Kidney capillary endothelial cell (primary cell): ENCODE data around the gene DDX1.
"Not testable (repeated sequence)": the region's sequence is repeated elsewhere in the genome, so short reads cannot be mapped to it uniquely, and the experiment has no call there.

ENCODE experiments used
- DNase-seq: peaks from one replicate; pipeline ENCODE4 v3.0.0-alpha.2; 2018; ENCODE audit warnings: low spot score

Gene DDX1

DNA sequence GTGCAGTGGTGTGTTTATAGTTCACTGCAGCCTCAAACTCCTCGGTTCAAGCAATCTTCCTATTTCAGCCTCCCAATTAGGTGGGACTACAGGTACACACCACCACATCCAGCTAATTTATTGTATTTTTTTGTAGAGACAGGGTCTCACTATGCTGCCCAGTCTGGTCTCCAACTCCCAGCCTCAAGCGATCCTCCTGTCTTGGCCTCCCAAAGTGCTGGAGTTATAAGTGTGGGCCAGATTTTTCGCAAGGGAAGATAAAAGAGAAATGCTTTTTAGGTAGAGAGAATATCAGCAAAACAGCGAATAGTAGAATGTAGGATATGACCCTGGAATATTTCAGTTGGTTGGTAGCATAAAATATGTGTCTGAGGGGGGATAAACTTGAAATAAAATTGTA lies 4.3 kb downstream of the DDX1 start:
- DNase-seq, result no peak

DNA sequence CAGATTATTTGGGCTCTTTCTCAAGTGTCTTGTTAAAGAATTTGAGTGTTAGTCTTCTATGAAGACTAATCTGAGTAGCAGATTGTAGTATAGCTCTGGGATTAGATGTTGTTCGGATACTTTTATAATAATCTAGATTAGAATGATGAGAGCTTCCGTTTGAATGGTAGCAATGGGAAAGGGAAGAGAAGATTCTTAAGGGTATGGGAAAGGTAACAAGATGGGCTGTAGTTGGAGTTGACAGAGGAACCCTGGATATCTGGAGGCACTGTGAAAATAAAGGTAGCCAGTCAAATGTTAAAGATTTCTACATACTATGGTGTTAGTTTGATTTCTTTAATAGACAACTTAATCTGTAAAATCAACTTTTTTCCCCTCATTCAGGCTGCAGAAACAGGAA lies 4.7 kb downstream of the DDX1 start:
- DNase-seq, result no peak

DNA sequence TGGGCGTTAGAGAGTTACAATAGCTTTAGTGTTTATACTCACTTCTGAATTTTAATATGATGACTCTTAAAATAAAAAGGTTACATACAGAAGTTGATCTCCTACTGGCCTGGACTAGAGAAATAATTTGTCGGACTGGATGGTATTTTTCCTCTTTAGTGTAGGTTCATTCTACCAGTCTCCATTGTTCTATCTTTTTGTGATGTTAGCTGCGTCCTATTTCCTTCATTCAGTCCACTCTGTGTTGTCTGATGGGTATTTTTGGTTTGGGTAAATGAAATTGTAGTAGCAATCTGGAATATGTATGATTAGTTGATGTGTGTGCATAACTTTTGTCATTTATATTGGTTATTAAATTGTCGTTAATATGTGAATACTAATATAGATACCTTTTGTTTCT lies 5.3 kb downstream of the DDX1 start:
- DNase-seq, result no peak

DNA sequence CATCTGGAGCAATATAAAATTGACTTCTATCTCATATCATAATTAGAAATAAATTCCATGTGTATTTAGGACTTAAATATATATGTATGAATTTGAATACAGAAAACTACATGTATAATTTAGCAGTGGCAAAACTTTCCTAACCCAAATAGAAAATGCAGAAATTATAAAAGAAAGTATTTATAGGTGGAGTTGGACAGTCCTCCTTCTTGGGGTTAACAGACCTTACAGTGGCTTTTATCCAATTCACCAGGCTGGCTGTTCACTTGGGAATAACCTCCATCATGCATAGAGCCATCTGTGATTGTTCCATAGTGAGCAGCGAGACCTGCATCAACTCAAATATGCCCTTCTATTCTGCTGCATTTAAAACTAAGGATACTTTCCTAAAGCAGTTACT lies 8.3 kb downstream of the DDX1 start:
- DNase-seq, result no peak

DNA sequence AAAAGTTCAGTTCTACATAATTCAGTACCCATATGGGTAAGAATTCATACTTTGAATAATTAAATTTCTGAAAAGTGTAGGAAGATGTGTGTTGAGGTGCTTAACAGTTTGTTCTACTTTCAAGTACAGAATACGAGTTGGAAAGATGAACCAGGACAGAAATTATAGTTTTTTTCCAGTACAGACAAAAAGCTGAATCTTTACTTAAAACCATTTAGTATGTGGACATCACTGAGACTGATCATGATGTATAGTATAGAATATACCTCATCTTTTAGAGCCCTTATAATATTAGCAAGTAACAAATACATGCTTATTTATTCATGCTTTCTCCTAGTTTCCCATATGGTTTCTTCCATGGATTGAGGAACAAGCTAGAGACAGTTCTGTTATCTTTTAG lies 10.0 kb downstream of the DDX1 start:
- no peak for DNase-seq

DNA sequence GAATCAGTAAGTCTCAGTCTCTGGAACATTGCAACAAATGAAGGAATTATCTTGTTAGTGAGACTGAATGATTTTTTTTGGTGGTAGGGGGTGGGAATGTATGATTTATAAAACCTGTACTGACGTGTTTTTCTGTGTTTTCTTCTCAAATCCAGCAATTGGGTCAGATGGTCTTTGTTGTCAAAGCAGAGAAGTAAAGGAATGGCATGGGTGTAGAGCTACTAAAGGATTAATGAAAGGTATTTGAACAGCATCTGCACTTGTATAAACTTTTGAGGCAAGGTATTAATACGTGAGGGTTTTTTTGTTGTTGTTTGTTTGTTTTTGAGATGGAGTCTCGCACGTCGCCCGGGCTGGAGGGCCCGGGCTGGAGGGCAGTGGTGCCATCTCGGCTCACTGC lies 10.7 kb downstream of the DDX1 start:
- no peak for DNase-seq

DNA sequence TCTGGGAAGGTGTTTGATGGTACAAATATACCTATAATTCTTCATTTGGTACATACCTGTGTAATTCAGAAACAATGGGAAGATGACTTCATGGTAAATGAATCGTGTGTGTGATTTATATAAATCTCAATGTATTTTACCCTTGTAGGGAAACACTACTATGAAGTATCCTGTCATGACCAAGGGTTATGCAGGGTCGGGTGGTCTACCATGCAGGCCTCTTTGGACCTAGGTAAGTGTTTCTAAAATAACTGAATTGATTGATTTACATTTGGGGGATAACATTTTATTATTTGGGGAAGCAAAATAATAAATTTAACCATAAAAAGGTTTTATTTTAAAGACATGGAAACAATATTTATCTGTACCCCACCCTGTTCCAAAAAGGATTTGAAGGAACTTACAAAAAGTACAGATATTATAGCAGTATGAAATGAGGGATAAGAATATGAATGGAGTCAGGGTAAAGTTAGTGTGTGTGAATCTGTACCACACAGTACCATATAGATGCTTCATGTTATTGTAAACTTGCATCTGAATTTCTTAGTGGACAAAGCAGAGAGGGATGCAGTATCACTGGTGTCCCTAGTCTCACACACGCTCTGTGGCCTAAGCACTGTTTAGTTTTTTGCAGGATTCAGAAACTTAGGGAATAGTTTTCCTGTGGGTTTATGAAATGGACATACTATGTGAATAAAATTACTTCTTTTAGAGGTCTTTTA lies 11.5 kb downstream of the DDX1 start:
- DNase-seq, result no peak

DNA sequence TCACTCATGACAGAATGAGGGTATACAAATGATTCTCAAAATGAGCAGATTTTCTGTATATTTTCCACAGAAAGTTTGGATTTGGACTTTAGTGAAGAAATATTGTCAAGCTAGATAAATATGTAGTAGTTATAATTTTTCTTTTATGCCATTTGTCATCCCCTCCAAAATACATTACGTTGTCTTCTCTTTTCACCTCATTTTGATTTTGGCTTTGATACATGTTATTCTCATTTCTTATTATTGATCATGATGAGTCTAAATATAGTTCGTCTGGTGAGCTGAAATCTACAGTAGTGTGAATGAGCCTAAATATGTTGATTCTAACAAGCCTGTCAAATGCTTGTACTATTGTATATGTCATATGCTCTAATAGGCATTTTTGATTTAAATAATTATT lies 12.3 kb downstream of the DDX1 start:
- DNase-seq, result no peak

DNA sequence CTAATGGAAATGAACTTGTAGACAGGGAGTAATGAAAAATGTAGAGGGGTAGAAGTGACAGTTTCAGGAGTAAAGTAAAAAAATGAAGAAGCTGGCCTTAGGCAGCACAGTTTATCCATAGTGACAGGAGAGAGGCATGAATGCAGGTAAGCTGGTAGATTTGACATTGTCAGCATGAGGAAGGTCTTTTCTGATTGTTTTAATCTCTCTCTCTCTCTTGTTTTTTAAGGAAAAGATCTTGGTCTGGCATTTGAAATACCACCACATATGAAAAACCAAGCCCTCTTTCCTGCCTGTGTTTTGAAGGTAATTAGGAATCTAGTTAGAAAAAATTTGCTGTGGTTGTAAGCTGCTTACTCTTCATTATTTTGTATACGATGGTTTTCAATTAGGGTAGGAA lies 14.1 kb downstream of the DDX1 start:
- no peak for DNase-seq

DNA sequence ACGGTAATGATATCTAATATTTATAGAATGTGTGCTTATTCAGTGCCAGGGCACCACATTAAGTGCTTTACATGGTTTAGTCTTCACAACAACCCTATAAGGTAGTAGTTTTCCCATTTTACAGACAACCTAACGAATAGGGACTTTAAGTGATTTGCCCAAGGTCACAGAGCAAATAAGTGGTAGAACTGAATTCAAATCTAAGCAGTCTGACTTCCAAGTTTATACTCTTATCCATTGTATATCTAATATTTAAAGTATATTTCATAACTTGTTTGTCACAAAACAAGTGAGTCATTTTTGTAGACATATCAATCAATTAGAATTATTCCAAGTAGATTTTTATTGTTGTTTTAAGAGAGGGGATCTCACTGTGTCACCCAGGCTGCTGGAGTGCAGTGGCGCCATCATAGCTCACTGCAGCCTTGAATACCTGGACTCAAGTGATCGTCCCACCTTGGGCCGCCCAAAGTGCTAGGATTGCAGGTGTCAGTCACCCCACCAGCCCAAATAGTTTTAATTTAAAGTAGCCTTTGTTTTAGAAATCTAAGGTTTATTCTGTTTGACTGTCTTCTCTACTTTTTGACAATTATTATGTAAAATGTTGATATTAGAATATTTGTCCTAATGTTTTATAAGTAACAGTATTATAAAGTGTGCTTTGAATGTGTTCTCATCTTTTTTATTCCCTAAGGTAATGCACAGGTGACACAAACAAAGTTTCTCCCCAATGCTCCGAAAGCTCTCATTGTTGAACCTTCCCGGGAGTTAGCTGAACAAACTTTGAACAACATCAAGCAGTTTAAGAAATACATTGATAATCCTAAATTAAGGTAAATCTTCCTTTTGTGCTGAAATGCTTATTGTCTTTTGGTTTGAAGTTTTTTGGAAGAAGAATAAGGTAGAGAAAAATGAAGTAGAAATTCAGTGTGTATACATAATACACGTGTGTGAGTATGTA lies 15.1 kb downstream of the DDX1 start:
- DNase-seq, result no peak

DNA sequence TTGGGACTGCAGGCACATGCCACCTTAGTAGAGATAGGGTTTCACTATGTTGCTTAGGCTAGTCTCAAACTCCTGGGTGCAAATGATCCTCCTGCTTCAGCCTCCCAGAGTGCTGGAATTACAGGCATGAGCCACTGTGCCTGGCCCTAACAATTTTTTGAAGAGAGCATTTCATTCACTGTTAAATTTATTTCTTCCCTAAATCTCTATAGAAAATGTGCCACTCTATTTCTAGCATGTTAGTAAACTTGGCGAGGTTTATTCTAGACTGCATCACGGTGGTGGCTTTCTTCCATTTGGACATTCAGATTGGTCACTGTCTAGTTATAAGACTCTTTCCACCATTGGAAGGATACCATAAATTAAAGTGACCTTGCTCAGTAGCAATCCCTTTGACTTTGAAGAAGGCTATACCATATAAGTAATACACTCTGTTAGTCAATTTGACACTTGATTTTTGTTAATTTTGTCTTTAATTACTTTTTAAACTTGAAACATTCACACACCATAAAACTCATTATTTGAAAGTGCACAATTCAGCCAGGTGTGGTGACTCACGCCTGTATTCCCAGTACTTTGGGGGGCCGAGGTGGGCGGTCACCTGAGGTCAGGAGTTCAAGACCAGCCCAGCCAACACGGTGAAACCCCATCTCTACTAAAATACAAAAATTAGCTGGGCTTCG lies 16.2 kb downstream of the DDX1 start:
- DNase-seq, result no peak

DNA sequence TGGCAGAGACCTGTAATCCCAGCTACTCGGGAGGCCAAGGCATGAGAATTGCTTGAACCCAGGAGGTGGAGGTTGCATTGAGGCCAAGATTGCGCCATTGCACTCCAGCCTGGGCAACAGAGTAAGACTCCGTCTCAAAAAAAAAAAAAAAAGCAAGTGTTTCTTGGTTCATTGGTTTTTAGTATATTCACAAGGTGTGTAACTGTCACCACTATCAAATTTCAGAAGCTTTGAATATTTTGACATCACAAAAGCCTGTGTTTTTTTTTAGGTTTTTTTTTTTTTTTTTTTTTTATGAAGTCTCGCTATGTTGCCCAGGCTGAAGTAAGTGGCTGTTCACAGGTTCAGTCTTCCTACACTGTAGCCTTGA lies 16.7 kb downstream of the DDX1 start:
- DNase-seq, result no peak

DNA sequence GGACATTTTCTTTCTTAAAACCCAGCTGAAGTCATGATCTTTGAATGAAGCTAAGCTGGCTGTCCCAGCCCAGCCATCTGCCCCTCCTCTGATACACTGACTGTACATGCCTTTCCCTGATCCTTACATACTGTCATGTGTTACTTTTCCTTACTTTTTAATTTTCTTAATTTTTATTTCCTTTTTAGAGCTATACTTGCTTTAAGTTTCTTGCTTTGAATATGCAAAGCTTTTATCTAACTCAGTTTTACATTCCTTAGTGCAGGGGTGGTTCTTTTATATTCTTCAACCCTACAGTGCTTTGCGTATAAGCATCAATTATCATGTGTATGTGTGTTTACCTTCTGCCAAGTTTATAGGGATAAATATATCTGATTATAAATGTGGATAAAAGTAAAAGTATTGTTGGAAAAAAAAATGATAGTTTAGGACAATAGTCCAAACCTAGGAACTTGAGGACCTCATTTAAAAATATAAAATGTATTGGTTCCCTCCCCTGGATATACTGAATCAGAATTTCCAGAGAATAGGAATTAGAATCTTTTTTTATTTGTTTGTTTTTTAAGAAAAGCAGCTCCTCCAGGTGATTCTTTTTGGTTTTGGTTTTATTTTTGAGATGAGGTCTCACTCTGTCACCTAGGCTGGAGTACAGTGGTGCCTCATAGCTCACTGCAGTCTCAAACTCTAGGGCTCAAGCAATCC lies 17.8 kb downstream of the DDX1 start:
- DNase-seq, result no peak

DNA sequence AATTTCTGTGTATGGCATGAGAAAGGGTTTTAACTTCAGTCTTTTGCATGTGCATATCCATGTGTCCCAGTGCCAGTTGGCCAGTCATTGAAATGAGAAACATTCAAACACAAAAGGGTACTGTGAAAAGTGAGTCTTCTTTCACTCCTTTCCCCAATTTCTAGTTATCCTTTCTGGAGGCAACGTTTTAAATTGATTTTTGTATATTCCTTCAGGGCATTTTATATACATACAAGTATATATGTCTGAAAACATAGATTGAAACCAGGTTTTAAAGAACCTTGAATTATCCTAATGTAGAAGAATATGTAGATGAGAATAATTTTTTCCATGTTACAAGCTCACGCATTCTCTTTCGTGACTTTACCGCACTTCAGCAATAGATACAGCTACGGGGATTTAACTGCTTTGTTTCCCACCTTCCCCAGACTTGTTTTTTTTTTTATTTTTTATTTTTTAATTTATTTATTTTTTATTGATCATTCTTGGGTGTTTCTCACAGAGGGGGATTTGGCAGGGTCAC lies 18.8 kb downstream of the DDX1 start:
- no peak for DNase-seq

DNA sequence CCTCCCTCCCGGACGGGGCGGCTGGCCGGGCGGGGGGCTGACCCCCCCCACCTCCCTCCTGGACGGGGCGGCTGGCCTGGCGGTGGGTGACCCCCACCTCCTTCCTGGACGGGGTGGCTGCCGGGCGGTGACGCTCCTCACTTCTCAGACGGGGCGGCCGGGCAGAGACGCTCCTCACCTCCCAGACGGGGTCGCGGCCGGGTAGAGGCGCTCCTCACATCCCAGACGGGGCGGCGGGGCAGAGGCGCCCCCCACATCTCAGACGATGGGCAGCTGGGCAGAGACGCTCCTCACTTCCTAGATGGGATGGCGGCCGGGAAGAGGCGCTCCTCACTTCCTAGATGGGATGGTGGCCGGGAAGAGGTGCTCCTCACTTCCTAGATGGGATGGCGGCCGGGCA lies 20.4 kb downstream of the DDX1 start:
- DNase-seq, result not testable (repeated sequence)

DNA sequence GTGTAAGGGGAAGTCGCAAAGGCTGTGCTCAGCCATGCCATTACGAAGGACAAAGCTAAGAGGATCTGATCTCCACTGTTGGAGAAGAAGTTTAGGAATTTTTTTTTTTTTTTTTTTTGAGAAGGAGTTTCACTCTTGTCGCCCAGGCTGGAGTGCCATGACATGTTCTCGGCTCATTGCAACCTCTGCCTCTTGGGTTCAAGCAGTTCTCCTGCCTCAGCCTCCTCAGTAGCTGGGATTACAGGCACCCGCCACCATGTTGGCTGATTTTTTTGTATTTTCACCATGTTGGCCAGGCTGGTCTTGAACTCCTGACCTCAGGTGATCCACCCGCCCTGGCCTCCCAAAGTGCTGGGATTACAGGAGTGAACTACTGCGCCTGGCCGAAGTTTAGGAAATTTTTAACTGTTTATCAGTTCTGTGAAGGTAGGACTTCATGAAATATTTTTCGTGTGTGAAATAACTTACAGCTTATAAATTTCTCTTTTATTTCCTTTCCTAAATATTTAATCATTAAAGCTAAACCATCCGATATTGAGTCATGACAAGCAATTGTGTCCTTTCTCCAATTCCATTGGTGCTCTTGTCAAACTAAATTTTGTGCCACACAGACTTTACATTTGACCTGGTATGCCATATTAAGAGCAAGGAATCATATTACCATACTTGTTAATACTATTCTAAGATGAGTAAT lies 22.2 kb downstream of the DDX1 start:
- DNase-seq, result no peak

DNA sequence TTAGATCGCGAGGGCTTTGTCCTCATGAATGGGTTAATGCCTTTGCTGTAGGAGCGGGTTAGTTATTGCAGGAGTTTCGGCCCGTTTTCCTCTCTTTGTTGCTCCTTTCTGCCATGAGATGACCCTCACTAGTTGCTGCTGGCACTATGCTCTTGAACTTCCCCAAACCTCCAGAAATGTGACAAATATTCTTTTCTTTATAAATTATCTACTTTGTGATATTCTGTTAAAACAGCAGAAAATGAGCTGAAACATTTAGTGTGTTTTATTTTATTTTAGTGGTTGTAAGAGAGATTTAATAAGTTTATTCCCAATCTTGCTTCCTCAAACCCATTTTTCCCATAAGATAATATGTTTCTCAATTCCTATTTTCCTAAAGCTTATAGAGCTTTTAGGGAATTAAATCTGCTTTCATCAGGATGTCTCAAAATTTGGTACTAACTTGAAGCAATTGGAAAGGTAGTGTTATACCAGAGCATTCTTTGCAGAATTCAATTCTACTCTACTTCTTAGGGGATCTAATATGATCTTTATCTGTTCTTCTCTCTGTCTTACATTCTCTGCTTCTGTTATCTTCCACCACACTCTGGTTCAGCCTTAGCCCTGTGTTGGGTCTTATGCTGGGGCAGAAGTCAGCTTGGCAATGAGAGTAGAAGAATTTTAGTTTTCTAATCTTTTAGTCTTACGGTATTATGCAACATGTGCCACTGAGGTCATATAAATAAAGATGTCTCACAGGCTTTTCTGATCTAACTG lies 23.1 kb downstream of the DDX1 start:
- DNase-seq, result no peak

DNA sequence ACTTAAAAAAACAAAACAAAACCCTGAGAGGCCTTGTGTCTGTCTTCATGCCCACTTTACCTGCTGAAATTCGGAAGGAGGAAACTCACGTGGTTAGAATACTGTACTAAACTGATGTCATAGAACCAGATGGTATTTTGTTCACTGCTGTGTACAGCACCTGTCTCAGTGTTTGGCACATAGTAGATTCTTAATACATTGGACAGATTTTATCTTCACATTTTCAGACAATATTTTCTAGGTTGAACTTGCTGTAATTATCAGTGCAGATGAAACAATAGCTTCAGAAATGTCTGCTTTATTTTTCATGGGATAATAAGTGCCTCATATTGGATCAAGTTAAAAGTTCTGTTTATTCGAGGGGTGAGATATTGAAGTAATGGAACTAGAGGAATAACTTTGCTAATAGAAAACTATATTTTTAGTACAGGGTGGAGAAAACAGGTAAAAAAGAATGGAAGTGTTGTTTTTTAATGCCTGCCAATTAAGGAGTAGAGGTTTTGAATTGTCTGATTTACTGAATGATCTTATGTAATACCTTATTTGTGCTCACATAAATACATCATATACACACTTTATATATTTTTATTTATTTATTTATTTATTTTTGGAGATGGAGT lies 23.7 kb downstream of the DDX1 start:
- DNase-seq, result no peak

DNA sequence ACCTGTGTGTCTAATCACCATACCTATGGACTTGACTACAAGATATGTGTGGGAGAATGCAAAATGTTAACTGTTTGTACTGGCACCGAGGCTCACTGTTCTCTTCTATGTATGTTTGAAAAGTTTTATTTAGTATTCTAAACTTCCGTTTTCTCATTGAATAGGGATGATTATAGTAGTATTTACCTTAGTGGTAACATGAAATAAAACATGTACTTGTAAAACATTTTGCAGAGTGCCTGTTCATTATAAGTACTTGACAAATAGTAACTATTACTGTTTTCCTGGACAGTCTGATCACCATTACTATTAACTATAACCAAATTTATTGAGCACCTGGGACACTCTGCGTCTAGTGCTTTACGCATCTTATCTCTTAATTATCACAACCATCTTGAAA lies 24.8 kb downstream of the DDX1 start:
- no peak for DNase-seq
